Loucy (cell line): ENCODE measurements around the gene PRKAR2B.

Source experiments
- EZH2phosphoT487 ChIP-seq: fragments of 200-600 bp; IDR thresholded peaks from 2 replicates; pipeline ENCODE4 v1.6.1; 2018; ENCODE audit warnings: antibody characterized with exemption, mild to moderate bottlenecking, moderate library complexity, borderline replicate concordance
- TF ChIP-seq, protein P1 (sequence below): fragments of 200-600 bp; sonication (generic); conservative IDR thresholded peaks from 2 replicates; pipeline ENCODE4 v1.5.1; 2014; ENCODE audit warnings: mild to moderate bottlenecking, antibody characterized with exemption, low read length

GRCh38 chr7:107014387-107015023, 30.0 kb upstream of the PRKAR2B start:
- TF ChIP-seq, protein P1, sequence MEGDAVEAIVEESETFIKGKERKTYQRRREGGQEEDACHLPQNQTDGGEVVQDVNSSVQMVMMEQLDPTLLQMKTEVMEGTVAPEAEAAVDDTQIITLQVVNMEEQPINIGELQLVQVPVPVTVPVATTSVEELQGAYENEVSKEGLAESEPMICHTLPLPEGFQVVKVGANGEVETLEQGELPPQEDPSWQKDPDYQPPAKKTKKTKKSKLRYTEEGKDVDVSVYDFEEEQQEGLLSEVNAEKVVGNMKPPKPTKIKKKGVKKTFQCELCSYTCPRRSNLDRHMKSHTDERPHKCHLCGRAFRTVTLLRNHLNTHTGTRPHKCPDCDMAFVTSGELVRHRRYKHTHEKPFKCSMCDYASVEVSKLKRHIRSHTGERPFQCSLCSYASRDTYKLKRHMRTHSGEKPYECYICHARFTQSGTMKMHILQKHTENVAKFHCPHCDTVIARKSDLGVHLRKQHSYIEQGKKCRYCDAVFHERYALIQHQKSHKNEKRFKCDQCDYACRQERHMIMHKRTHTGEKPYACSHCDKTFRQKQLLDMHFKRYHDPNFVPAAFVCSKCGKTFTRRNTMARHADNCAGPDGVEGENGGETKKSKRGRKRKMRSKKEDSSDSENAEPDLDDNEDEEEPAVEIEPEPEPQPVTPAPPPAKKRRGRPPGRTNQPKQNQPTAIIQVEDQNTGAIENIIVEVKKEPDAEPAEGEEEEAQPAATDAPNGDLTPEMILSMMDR: no peak
- no peak for TF ChIP-seq EZH2phosphoT487
